HG03108 (cell line): ENCODE data around the gene PGD.
A peak's percentile ranks its signal among the peaks of the same experiment; 100 is the strongest.
"Not testable (repeated sequence)": the region's sequence is repeated elsewhere in the genome, so short reads cannot be mapped to it uniquely, and the experiment has no call there.

ENCODE experiments used
- ATAC-seq: cut with Tn5 transposase; IDR thresholded peaks from one replicate; pipeline ENCODE4 v1.9.1; 2021; ENCODE audit warnings: moderate library complexity; ENCODE audit not compliant: unreplicated experiment

Gene PGD

DNA sequence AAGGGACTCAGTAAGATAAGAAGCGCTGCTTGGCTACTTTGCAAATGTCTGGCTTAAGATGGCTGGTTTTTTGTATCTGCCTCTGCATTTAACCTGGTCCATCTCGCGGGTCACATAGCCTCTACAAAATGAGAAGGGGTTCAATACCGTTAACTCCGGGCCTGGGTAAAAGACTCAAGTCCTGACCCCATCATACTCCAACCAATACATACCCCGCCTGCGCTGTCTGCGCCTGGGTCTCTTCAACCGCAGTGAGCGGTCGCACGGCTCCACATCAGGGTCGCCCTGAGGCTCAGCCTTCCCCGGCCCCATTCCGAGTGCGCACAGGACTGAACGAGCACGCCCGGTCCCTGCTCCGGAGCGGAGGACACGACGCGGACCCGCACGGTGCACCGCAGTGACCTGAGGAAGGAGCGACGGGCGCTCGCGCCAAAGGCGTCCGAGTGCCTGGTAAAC lies 558 bp upstream of the PGD start:
- no peak for ATAC-seq

DNA sequence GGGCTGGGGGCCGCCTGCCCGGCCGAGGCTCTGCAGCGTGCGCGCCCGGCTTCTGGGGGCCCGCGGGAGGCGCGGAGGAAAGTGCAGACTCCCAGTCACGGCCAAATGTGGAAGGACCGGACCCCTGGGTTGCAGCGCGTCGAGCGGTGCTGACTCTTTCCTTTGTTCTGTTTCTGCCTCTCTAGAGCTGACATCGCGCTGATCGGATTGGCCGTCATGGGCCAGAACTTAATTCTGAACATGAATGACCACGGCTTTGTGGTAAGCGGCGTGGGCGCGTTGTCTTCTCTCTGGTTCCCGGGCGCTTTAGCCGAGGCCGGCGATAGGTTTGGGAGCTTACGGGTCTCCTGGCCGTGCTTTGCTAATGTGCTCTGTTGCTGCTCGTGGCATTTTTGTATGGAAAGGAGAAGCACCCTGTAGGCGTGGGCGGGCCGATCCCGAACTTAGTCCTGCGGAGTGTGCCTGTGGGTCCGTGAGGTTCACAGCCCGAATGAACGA lies 629 bp downstream of the PGD start:
- no peak for ATAC-seq

DNA sequence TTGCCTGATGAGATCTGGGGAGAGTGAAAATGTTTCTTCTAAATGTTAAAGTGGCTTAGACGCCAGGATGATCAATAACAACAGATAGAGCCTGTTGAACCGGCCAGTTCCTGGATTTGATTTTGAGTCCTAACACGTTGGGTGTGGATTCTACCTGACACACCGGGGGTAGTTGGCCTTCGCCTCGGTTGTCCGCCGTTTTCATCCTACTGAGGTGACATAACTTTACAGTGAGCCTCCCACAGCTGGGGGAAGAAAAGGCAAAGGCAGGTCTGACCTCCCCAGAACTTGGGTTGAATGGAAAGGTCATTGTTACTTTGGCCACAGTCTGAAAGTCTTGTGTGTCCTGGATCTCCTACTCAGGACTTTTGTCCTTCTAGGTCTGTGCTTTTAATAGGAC lies 1.1 kb downstream of the PGD start:
- no peak for ATAC-seq

DNA sequence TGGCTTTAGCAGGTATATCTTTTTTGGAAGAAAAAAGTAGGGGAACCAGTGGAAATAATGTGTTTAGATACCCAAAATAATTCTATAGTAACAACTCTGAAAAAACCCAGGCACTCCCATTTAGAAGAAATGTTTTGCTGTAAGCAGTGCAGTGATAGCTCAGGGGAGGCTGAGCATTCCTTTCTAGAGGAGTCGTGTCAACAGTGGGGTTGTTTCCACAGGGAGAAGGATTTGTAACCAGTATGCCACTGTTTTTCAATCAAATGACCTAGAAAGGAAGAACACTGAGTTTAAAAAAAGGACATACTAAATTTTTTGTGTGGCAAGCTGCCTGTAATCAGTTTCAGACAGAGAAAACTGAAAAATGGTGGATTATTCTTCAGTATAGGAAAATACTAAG lies 2.4 kb downstream of the PGD start:
- no peak for ATAC-seq

DNA sequence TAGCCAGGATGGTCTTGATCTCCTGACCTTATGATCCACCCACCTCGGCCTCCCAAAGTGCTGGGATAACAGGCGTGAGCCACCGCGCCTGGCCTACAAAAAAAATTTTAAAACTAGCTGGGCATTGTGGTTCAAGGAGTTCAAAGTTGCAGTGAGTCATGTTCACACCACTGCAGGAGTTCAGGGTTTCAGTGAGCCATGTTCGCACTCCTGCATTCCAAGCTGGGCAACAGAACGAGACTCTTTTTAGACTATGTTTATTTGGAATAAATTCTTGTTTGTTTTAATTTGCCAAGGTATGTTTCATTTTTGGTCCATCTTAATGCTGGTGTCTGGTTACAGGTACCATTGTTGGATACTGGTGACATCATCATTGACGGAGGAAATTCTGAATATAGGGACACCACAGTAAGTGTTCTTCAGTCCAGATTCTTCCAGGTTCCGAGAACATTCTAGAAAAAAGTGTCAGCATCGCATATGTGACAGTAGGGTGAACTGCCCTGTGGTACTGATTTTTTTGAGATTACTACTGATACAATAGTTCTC lies 3.9 kb downstream of the PGD start:
- no peak for ATAC-seq

DNA sequence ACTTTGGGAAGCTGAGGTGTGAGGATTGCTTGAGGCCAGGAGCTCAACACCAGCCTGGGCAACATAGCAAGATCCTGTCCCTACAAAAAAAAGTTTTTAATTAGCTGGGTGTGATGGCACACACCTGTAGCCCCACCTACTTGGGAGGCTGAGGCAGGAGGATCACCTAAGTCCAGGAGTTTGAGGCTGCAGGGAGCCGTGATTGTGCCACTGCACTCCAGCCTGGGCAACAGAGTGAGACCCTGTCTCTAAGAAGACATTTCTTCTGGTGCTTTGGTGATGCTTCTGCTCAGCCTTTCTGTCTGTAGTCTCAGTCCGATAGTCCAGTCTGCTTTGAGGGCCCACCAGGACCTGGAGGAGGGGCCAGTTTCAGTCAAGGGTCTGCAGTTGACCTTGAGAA lies 8.3 kb downstream of the PGD start:
- no peak for ATAC-seq

DNA sequence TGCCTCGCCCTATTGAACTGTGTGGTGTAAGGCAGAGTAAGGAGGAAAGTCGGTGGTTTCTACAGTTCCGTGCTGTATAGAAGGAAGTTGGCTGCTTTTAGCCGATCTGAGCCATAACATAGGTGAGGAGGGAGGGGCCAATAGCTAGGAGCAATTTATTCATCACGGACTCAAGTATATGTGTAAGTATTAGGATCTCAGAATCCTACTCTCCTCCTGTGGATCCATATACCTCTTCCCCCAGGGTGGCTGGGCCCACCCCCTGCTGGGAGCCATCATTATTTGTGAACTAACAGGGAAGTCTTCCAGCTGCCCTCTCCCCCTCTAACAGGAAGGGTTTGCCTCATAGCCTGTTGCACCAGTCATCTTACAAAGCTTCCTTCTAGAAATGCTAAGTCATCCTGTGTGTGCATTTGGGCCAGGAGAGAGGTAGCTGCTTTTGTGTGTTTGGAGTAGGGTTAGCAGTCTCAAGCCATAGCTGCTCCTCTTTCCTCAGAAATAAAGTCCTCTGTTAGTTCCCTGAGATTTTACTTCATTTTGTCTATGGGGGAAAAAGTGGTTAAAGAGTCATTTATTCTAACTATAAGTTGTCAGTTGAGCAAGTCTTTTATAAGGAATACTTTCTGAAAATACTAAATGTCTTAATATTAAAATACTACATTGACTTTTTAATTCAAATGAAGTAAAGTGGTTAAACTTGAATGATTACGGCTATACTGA lies 16.5 kb downstream of the PGD start:
- no peak for ATAC-seq

DNA sequence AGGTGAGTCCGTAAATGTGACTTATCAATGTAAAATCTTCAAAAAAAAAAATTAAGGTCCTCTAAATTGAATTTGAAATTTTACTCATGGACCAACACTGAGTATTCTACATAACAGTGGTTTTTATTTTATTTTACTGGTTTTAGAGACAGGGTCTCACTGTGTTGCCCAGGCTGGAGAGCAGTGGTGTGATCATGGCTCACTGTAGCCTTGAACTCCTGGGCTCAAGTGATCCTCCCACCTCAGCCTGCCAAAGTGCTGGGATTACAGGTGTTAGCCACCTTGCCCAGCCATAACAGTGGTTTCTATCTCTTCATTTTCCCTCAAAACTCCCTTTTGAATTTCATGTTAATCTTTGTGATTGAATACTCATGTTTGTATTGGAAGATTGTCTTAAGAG lies 17.1 kb downstream of the PGD start:
- not testable (repeated sequence) for ATAC-seq

DNA sequence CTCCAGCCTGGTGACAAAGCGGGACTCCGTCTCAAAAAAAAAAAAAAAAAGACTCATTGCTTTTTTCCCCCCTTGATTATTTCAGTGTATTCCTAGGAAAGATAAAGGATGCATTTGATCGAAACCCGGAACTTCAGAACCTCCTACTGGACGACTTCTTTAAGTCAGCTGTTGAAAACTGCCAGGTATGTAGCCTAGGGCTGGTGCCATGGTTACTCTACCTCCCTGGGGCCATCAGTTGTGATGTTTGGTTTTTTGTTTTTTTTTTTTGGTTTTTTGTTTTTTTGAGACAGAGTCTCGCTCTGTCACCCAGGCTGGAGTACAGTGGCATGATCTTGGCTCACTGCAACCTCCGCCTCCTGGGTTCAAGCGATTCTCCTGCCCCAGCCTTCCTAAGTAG lies 19.9 kb downstream of the PGD start:
- ATAC-seq: not testable (repeated sequence)

DNA sequence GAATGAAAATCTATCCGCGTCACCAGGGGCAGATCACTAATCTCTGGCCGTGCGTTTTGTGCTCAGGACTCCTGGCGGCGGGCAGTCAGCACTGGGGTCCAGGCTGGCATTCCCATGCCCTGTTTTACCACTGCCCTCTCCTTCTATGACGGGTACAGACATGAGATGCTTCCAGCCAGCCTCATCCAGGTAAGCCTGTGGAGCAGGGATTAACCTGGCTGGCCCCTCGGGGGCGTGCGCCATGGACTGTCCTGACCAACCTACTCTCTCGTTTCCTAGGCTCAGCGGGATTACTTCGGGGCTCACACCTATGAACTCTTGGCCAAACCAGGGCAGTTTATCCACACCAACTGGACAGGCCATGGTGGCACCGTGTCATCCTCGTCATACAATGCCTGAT lies 20.5 kb downstream of the PGD start:
- ATAC-seq: no peak

DNA sequence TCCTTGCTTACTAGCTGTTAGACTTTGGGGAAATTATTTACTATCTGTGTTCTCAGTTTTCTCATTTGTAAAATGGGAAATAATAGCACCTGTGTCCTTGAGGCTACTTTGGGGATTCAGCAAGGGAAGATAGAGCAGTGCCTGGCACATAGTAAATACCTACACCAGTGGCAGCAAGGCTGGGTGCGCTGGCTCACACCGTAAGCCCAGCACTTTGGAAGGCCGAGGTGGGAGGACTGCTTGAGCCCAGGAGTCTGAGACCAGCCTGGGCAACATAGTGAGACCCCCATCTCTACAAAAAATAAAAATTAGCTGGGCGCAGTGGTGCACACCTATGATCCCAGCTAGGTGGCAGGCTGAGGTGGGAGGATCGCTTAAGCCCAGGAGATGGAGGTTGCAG lies 22.8 kb downstream of the PGD start:
- no peak for ATAC-seq

DNA sequence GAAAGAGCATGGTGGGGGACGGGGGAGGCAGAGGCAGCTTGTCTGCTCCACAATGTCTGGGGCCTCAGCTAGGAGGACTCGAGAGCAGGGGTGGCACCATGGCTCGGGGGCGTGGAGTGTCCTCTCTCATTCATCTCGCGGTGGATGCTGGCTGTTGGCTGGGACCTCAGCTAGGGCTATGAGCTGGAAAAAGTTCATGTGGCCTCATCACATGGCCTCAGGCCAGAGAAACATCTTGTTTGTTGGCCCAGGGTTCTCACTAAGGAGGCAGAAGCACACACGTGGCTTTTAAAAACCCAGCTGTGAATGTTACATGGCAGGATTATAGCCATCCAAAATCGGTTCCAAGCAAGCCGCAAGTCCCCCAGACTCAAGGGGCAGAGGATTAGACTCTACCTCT lies 25.2 kb downstream of the PGD start:
- no peak for ATAC-seq

DNA sequence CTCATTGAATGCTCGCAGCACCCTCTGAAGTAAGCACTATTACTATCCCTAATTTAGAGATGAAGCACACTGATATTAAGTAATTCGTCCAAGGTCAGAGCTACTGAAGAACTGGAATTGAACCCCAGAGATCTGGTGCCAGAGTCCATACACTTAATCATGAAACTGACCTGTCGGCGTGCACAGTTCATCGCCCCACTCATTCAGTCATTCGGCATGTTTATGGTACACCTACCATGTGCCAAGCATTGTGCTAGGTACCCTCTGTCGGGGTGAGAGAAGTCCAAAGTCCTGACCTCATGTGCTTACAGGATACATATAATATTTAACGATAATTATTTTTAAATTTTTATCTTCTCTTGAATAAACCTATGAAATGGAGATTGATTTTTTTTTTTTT lies 25.8 kb downstream of the PGD start:
- no peak for ATAC-seq

DNA sequence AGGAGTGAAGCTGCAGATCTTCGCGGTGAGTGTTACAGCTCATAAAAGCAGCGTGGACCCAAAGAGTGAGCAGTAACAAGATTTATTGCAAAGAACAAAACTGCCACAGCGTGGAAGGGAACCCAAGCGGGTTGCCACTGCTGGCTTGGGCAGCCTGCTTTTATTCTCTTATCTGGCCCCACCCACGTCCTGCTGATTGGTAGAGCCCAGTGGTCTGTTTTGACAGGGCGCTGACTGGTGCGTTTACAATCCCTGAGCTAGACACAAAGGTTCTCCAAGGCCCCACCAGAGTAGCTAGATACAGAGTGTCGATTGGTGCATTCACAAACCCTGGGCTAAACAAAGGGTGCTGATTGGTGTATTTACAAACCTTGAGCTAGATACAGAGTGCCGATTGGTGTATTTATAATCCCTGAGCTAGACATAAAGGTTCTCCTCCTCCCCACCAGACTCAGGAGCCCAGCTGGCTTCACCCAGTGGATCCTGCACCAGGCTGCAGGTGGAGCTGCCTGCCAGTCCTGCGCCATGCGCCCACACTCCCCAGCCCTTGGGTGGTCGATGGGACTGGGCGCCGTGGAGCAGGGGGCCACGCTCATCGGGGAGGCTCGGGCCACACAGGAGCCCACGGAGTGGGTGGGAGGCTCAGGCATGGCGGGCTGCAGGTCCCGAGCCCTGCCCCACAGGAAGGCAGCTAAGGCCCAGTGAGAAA lies 27.1 kb downstream of the PGD start:
- not testable (repeated sequence) for ATAC-seq

DNA sequence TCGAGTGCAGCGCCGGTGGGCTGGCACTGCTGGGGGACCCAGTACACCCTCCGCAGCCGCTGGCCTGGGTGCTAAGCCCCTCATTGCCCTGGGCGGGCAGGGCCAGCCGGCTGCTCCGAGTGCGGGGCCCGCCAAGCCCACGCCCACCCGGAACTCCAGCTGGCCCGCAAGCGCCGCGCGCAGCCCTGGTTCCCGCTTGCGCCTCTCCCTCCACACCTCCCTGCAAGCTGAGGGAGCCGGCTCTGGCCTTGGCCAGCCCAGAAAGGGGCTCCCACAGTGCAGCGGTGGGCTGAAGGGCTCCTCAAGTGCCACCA lies 27.6 kb downstream of the PGD start:
- ATAC-seq: not testable (repeated sequence)

DNA sequence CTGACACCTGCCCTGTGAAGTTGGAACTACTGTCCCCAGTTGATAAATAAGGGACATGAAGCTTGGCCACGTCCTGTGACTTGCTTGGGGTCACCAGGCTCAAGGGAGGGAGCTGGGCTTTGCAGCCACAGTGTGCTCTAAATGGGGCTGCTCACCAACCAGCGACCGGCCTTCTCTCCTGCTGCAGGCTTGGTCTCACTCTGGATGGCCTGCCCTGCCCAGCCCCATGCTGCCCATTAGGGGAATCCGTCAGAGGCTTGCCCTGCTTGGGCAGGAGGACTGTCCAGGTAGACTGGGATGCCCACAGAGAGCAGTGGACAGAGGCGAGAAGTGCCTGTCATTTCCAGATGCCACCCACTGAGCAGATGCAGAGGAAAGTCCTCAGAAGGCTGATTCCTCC lies 30.1 kb downstream of the PGD start:
- ATAC-seq: no peak

DNA sequence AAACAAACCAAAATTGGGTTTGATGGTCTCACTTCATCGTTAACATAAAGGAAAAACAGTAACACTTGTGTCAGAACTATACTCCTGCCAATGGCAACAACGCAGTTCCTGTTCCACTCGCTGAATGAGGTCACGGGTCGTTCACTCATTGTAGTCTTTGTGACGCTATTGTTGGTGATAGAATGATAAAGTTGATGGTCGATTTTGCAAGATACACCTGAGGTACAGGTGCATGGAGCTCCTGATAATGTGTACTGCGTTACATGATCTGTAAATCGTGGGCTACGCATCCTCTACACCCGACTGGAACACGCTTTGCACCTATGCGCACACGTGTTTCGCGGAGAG lies 31.0 kb downstream of the PGD start:
- ATAC-seq: no peak

DNA sequence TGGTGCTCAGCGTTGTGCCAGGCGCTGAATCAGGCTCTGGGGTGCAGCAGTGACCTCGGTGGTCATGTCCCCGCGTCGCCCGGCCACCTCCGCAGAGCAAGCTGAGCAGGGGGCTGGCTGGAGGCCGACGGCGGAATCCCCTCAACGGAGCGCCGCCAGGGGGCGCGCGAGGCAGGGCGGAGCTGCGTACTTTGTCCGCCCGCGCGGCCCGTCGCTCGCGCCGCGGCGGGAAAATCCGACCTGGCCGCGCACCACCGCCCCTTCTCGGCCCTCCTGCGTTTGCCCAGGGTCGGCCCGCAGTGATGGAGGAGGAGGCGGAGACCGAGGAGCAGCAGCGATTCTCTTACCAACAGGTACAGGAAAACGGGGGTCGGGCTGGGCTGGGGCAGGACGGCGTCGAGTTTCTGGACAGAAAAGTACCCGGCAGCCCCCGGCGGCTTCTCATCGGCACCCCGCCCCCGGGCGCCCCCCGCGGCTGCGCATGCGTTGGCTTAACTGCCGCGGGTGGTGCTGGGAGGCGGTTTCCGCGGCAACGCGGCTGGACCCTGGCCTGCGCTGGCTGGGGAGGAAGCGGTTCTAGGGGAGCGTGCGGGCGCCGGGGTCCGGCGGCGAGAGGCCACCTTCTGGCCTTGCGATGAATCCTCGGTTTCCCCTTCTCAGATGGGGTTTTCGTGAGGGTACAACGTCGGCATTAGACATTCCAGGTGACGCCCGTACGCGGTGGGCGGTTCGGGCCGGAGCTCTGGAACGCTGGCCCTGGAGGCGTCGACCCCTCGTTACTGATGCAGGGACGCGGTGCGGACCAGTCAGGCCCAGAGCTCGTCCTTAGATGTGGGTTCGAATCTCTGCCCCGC lies 31.6 kb downstream of the PGD start, which contains the start of gene CENPS:
TSS of gene CENPS (plus strand) at position 218 of the 854 bp plus-strand sequence. CDS start at position 303, 85 bp downstream.
- ATAC-seq: peak; percentile 77

DNA sequence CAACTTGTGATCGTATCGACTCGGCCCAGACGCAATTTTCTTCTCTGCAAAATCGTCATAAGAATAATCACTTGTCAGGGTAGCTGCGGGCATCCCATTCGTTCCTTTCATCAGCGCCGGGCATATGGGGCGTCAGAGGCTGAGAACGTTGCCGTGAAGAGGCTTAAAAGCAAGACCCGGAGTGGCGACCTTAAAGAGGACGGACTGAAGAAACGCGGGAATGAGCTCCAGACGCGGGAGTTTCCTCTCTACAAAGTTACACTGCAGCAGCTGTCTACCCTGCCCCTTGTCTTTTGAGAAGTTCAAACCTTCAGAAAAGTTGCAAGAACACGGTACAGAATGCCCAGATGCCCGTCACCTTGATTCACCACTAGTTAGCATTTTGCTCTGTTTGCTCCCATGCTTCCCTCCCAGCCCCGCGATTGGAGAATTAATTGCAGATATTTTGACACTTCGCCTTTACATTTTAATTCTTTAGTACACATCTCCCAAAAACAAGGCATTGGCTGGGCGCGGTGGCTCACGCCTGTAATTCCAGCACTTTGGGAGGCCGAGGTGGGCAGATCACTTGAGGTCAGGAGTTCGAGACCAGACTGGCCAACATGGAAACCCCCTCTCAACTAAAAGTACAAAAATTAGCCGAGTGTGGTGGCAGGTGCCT lies 32.3 kb downstream of the PGD start:
- no peak for ATAC-seq

DNA sequence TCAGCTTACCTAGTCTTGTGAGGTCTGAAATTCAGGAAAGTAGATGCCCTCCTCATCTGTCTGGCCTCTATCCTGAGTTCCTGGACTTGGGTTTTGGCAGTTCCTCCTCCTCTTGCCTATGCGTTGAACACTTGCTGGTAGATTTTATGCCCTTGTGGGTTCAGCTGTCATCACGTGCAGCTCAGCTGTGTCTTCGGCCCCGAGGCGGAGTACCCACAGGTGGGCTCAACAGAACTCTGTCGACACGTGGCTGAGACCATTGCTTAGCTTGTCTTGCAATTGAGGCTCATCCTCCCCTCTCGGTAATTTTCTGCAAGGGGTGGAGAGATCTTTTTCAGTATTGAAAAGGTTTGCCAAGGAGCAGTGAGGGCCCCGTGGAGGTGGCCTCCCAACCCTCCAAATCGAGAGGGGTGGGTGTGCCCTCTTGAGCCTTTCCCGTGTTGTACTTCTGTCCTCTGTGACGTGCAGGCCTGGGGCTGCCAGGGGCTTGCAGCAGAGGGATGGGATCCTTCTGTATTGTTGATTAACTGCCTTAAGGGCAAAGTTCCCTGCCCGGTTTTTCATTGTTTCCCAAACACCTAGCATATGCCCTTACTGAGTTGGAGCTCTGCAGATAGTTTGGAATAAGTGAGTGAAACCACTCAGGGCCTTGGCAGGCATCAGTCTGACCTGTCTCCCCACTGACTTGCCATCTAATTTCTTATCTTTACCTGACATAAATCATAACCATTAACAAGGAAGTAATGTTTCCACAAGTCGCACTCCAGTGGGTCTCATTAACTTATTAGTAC lies 34.2 kb downstream of the PGD start:
- no peak for ATAC-seq
